Karpas-422 (cell line): Measurements from ENCODE around the gene INPP5D. TPM values are rescaled to one million over a fixed set of nuclear protein-coding genes. Genes with fewer than 3 reads are reported as not detected.
A peak's percentile ranks its signal among the peaks of the same experiment; 100 is the strongest.

Source experiments
- DNase-seq: peaks from one replicate; pipeline ENCODE4 v3.0.0-alpha.2; 2015
- H2AFZ ChIP-seq: fragments of 200-600 bp; sonication (generic); 2 replicates; pipeline ENCODE4 v1.6.1; 2014; ENCODE audit warnings: antibody characterized with exemption, low read length, mixed read lengths
- H3K27ac ChIP-seq: fragments of 200-600 bp; sonication (generic); 2 replicates; pipeline ENCODE4 v1.5.1; 2014; ENCODE audit warnings: mild to moderate bottlenecking, low read length, moderate library complexity
- H3K27me3 ChIP-seq: fragments of 200-600 bp; sonication (generic); 2 replicates; pipeline ENCODE4 v1.6.1; 2014; ENCODE audit warnings: low read length, mixed read lengths
- H3K36me3 ChIP-seq: fragments of 200-600 bp; sonication (generic); 2 replicates; pipeline ENCODE4 v1.6.1; 2014; ENCODE audit warnings: low read length, mixed read lengths; ENCODE audit not compliant: insufficient read depth
- H3K4me1 ChIP-seq: fragments of 200-600 bp; sonication (generic); 2 replicates; pipeline ENCODE4 v1.6.1; 2014; ENCODE audit warnings: mild to moderate bottlenecking, low read length, mixed read lengths
- H3K4me2 ChIP-seq: fragments of 200-600 bp; sonication (generic); 2 replicates; pipeline ENCODE4 v1.6.1; 2014; ENCODE audit warnings: low read length, low read depth, mild to moderate bottlenecking; ENCODE audit not compliant: poor library complexity, severe bottlenecking
- H3K4me3 ChIP-seq: fragments of 200-600 bp; sonication (generic); 2 replicates; pipeline ENCODE4 v1.5.1; 2014; ENCODE audit warnings: mild to moderate bottlenecking, antibody characterized with exemption, low read length, mixed read lengths
- H3K79me2 ChIP-seq: fragments of 200-600 bp; sonication (generic); 2 replicates; pipeline ENCODE4 v1.6.1; 2014; ENCODE audit warnings: mild to moderate bottlenecking, low read length, mixed read lengths
- H3K9ac ChIP-seq: fragments of 200-600 bp; sonication (generic); 2 replicates; pipeline ENCODE4 v1.6.0; 2014; ENCODE audit warnings: low read length
- H3K9me2 ChIP-seq: fragments of 200-600 bp; sonication (generic), shearing (Covaris generic); replicated peaks from 2 replicates; pipeline ENCODE4 v1.6.0; 2014; ENCODE audit warnings: mild to moderate bottlenecking, low read length, moderate library complexity; ENCODE audit not compliant: insufficient read depth
- H3K9me3 ChIP-seq: fragments of 300-700, 200-600 bp; sonication (generic); 2 replicates; pipeline ENCODE4 v1.6.1; 2014; ENCODE audit warnings: low read length, mixed read lengths
- H4K20me1 ChIP-seq: fragments of 200-600 bp; sonication (generic); 2 replicates; pipeline ENCODE4 v1.6.1; 2014; ENCODE audit warnings: mild to moderate bottlenecking, antibody characterized with exemption, low read length, low read depth; ENCODE audit not compliant: insufficient read depth
- total RNA-seq: library from RNA; depleted of rRNA; stranded (reverse); fragments of >200 nt; shearing (Covaris generic); gene quantifications from 2 replicates; pipeline ENCODE4 v1.2.3, GENCODE V29; 2014; ENCODE audit warnings: low replicate concordance

INPP5D gene
- total RNA-seq, 1 experiment from 2014 or later, result 145 TPM

GRCh38 chr2:233101141-233101540 is 41.0 kb downstream of the INPP5D start:
- Histone ChIP-seq H3K4me3 (peak overlapping the region; percentile 55), H3K36me3 (peaks cover 34% of the 10 kb centered on the region), H3K9me2 (no peaks in the 10 kb centered on the region), H3K27me3 (no peaks in the 10 kb centered on the region), H3K4me2 (peak overlapping the region; percentile 74), H3K79me2 (peaks cover 75% of the 10 kb centered on the region), H4K20me1 (0 out of 2 replicates have a peak, but pooled peaks cover 5% of the 10 kb centered on the region), H3K4me1 (peaks cover 59% of the 10 kb centered on the region), H3K9me3 (no peaks in the 10 kb centered on the region), H3K27ac (peak overlapping the region; percentile 97), H2AFZ (no peak overlapping the region), H3K9ac (peak overlapping the region; percentile 68)
- no peak for DNase-seq

GRCh38 chr2:233101816-233102215 is 41.7 kb downstream of the INPP5D start:
- peaks cover 34% of the 10 kb centered on the region for H3K36me3 ChIP-seq
- H4K20me1 ChIP-seq, result 0 out of 2 replicates have a peak, but pooled peaks cover 7% of the 10 kb centered on the region
- H3K4me3 ChIP-seq, result no peak overlapping the region
- no peak overlapping the region for H3K4me2 ChIP-seq
- H3K9me2 ChIP-seq, result no peaks in the 10 kb centered on the region
- peaks cover 77% of the 10 kb centered on the region for H3K79me2 ChIP-seq
- DNase-seq, result no peak
- H3K4me1 ChIP-seq, result peaks cover 62% of the 10 kb centered on the region
- no peak overlapping the region for H2AFZ ChIP-seq
- peak overlapping the region; percentile 97 for H3K27ac ChIP-seq
- no peaks in the 10 kb centered on the region for H3K9me3 ChIP-seq
- H3K9ac ChIP-seq, result no peak overlapping the region
- no peaks in the 10 kb centered on the region for H3K27me3 ChIP-seq

GRCh38 chr2:233105156-233105895 is 45.2 kb downstream of the INPP5D start:
- H3K4me3 ChIP-seq, result no peak overlapping the region
- peaks cover 85% of the 10 kb centered on the region for H3K79me2 ChIP-seq
- peaks cover 60% of the 10 kb centered on the region for H3K4me1 ChIP-seq
- no peak for DNase-seq
- H3K27ac ChIP-seq, result no peak overlapping the region
- H2AFZ ChIP-seq, result no peak overlapping the region
- H3K9ac ChIP-seq, result no peak overlapping the region
- H3K36me3 ChIP-seq, result peaks cover 21% of the 10 kb centered on the region; the same call in 1 of the 2 replicates
- no peak overlapping the region for H3K4me2 ChIP-seq
- no peaks in the 10 kb centered on the region for H3K9me2 ChIP-seq
- H4K20me1 ChIP-seq, result 0 out of 2 replicates have a peak, but pooled peaks cover 9% of the 10 kb centered on the region
- no peaks in the 10 kb centered on the region for H3K9me3 ChIP-seq
- no peaks in the 10 kb centered on the region for H3K27me3 ChIP-seq

GRCh38 chr2:233105930-233106329 is 45.8 kb downstream of the INPP5D start:
- H3K4me2 ChIP-seq, result no peak overlapping the region
- H3K79me2 ChIP-seq, result peaks cover 89% of the 10 kb centered on the region
- H3K4me1 ChIP-seq, result peaks cover 54% of the 10 kb centered on the region
- no peaks in the 10 kb centered on the region for H3K27me3 ChIP-seq
- H3K27ac ChIP-seq, result peak overlapping the region; percentile 58
- H4K20me1 ChIP-seq, result 0 out of 2 replicates have a peak, but pooled peaks cover 9% of the 10 kb centered on the region
- no peaks in the 10 kb centered on the region for H3K9me3 ChIP-seq
- no peak overlapping the region for H3K4me3 ChIP-seq
- no peak overlapping the region; the same call in 1 of the 2 replicates for H3K9ac ChIP-seq
- no peak overlapping the region for H2AFZ ChIP-seq
- H3K9me2 ChIP-seq, result no peaks in the 10 kb centered on the region
- DNase-seq, result no peak
- H3K36me3 ChIP-seq, result peaks cover 21% of the 10 kb centered on the region; the same call in 1 of the 2 replicates

GRCh38 chr2:233107011-233107410 is 46.9 kb downstream of the INPP5D start:
- Histone ChIP-seq H3K79me2 (peaks cover 92% of the 10 kb centered on the region), H3K27ac (peak overlapping the region; percentile 58), H3K4me3 (no peak overlapping the region), H2AFZ (no peak overlapping the region), H3K9me3 (no peaks in the 10 kb centered on the region), H3K4me1 (peaks cover 53% of the 10 kb centered on the region), H3K9me2 (no peaks in the 10 kb centered on the region), H3K9ac (peak overlapping the region; percentile 24), H3K27me3 (no peaks in the 10 kb centered on the region), H3K4me2 (no peak overlapping the region), H4K20me1 (0 out of 2 replicates have a peak, but pooled peaks cover 9% of the 10 kb centered on the region), H3K36me3 (peaks cover 21% of the 10 kb centered on the region; the same call in 1 of the 2 replicates)
- no peak for DNase-seq

- Histone ChIP-seq H3K27ac (peak overlapping the region; percentile 65), H4K20me1 (0 out of 2 replicates have a peak, but pooled peaks cover 8% of the 10 kb centered on the region), H3K27me3 (no peaks in the 10 kb centered on the region), H3K9ac (no peak overlapping the region), H3K36me3 (peaks cover 20% of the 10 kb centered on the region; the same call in 1 of the 2 replicates), H3K79me2 (peaks cover 92% of the 10 kb centered on the region), H3K4me2 (no peak overlapping the region), H3K9me3 (no peaks in the 10 kb centered on the region), H3K4me1 (peaks cover 56% of the 10 kb centered on the region), H2AFZ (no peak overlapping the region), H3K9me2 (no peaks in the 10 kb centered on the region), H3K4me3 (no peak overlapping the region)
- no peak for DNase-seq
These were observed 47.7 kb downstream of the INPP5D start for GRCh38 chr2:233107831-233108300.

- H3K9me2 ChIP-seq, result no peaks in the 10 kb centered on the region
- H3K9me3 ChIP-seq, result no peaks in the 10 kb centered on the region
- peak overlapping the region; percentile 18; the same call in 1 of the 2 replicates for H3K9ac ChIP-seq
- peaks cover 94% of the 10 kb centered on the region for H3K79me2 ChIP-seq
- H3K36me3 ChIP-seq, result peaks cover 15% of the 10 kb centered on the region; the same call in 1 of the 2 replicates
- H3K27ac ChIP-seq, result peak overlapping the region; percentile 65
- H4K20me1 ChIP-seq, result 0 out of 2 replicates have a peak, but pooled peaks cover 4% of the 10 kb centered on the region
- peaks cover 54% of the 10 kb centered on the region for H3K4me1 ChIP-seq
- DNase-seq, result no peak
- no peaks in the 10 kb centered on the region for H3K27me3 ChIP-seq
- H3K4me2 ChIP-seq, result no peak overlapping the region
- no peak overlapping the region for H3K4me3 ChIP-seq
- H2AFZ ChIP-seq, result no peak overlapping the region
These were observed 48.7 kb downstream of the INPP5D start for GRCh38 chr2:233108611-233109490.
